ENCODE results near the gene PRDM2. TPM values are rescaled to one million over a fixed set of nuclear protein-coding genes. Genes with fewer than 3 reads are reported as not detected.

PRDM2 gene, protein sequence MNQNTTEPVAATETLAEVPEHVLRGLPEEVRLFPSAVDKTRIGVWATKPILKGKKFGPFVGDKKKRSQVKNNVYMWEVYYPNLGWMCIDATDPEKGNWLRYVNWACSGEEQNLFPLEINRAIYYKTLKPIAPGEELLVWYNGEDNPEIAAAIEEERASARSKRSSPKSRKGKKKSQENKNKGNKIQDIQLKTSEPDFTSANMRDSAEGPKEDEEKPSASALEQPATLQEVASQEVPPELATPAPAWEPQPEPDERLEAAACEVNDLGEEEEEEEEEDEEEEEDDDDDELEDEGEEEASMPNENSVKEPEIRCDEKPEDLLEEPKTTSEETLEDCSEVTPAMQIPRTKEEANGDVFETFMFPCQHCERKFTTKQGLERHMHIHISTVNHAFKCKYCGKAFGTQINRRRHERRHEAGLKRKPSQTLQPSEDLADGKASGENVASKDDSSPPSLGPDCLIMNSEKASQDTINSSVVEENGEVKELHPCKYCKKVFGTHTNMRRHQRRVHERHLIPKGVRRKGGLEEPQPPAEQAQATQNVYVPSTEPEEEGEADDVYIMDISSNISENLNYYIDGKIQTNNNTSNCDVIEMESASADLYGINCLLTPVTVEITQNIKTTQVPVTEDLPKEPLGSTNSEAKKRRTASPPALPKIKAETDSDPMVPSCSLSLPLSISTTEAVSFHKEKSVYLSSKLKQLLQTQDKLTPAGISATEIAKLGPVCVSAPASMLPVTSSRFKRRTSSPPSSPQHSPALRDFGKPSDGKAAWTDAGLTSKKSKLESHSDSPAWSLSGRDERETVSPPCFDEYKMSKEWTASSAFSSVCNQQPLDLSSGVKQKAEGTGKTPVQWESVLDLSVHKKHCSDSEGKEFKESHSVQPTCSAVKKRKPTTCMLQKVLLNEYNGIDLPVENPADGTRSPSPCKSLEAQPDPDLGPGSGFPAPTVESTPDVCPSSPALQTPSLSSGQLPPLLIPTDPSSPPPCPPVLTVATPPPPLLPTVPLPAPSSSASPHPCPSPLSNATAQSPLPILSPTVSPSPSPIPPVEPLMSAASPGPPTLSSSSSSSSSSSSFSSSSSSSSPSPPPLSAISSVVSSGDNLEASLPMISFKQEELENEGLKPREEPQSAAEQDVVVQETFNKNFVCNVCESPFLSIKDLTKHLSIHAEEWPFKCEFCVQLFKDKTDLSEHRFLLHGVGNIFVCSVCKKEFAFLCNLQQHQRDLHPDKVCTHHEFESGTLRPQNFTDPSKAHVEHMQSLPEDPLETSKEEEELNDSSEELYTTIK (N-terminal part only)
- 10 to 100 TPM; 18.4 to 49.1 (median 35.3) TPM for polyA plus RNA-seq (ENCODE audit: low read depth in 6 of 6)

DNA sequence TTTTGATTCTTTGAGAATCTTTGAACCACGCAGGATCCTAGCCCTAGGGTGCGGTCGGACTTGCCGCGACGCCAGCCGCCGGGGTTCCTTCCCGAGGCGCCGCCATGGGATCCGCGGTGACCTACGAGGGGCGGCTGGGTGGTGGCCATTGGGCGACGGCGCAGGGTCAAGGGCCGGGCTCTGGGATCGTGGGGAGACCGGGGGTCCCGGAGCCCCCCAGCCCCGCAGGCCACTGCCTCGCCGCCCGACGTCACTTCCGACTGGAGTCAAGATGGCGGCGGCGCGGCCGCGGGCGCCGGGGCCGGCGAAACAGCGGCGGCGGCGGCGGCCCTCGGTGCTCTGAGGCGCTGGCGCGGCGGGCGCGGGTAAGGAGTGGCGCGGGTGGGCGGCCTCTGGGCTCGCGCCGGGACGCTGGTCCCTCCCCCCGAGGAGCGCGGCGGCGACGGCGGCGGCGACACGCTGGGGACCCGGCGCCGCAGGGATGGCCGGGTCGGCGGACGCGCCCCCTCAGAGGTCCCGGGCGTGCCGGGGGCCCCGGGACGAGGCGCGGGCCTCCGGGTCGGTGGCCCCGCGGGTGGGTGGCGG is at the start of gene PRDM2:
PRDM2 (plus strand) TSS at position 253 of the 585 bp plus-strand sequence. CDS start 15,418 bp downstream, outside the sequence.
- Mint-ChIP-seq H3K36me3 (peaks cover 6 to 14% of the 10 kb centered on the region in 2 donors), H3K4me1 (peaks cover 26 to 52% (median 41%) of the 10 kb centered on the region in 3 donors), H3K9me3 (peaks cover 0 to 9% (median 0%) of the 10 kb centered on the region in 7 donors), H3K27me3 (no peaks in the 10 kb centered on the region), H3K4me3 (peak within 1 kb of the TSS; percentile 93 to 99 (median 96)), H3K27ac (peak within 1 kb of the TSS; percentile 97 to 100 (median 100))
- DNase-seq (peak; percentile 81), ATAC-seq (ENCODE audit: low read depth in 2 of 2) (peak; percentile 40 to 48)

DNA sequence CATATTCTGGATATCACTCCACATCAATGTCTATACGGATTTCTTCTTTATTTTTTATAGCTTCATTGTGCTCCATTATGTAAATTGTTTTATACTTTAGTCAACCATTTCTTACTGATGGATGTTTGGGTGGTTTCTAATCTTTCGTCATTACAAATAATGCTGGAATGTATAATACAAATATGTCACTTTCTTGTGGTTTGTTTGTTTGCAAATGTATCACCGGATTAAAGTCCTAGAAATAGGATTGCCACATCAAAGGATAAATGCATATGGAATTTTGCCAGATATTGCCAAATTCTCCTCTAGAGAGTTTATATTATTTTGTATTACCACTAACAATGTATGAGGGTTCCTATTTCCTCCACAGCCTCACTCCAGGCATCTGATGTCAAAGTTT is 48.7 kb upstream of the PRDM2 start:
- Mint-ChIP-seq H3K4me3 (no peak overlapping the region), H3K36me3 (peaks cover 4 to 8% of the 10 kb centered on the region in 2 donors), H3K9me3 (peaks cover 0 to 6% (median 5%) of the 10 kb centered on the region in 7 donors), H3K4me1 (no peaks in the 10 kb centered on the region), H3K27me3 (peaks cover 8 to 31% (median 27%) of the 10 kb centered on the region in 3 donors), H3K27ac (no peak overlapping the region)
- DNase-seq (no peak), ATAC-seq (ENCODE audit: low read depth in 2 of 2) (no peak)

DNA sequence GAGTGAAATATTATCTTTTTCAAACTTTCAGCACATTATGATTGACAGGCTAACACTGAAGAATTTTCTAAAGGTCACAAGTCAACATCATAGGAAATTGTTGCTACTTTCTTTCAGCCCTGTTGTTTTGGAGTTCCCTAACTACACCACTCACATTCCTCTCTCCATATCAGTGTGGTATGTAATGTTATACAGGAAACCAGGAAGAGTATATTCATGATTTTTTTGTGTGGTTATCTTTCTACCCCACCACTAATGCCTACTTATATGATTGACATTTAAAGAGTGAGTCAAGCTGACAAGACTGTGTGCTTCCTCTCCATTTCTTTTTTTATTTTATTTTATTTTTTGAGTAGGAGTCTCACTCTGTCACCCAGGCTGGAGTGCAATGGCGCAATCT is 47.8 kb upstream of the PRDM2 start:
- Mint-ChIP-seq H3K27me3 (peaks cover 16 to 31% (median 27%) of the 10 kb centered on the region in 3 donors), H3K27ac (no peak overlapping the region), H3K4me1 (no peaks in the 10 kb centered on the region), H3K4me3 (no peak overlapping the region), H3K36me3 (peaks cover 4 to 8% of the 10 kb centered on the region in 2 donors), H3K9me3 (peaks cover 0 to 6% (median 5%) of the 10 kb centered on the region in 7 donors)
- DNase-seq (no peak), ATAC-seq (ENCODE audit: low read depth in 2 of 2) (no peak)

DNA sequence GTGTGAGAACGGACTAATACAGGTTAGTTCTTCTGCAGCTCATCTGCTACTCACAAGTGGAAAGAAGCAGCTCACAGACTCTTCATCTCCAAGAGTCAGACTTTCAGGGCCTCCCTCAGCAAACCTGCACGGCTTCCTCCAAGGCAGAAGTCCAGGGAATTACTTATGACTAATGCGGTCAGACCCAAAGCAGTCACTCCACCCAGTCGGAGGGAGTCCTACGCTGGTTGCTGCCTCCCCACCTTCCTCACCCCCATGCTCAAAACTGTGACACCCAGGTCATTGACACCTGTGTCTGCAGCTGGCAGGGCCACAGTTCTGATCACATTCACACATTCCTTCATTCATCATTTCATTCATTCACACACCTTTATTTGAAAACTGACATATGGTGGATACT is 38.4 kb upstream of the PRDM2 start:
- no peak overlapping the region for H3K27ac Mint-ChIP-seq
- ATAC-seq (ENCODE audit: low read depth in 2 of 2) (no peak), DNase-seq (no peak)
- peaks cover 3 to 5% (median 4%) of the 10 kb centered on the region in 7 donors for H3K9me3 Mint-ChIP-seq
- H3K36me3 Mint-ChIP-seq, result peaks cover 0 to 8% of the 10 kb centered on the region in 2 donors
- H3K4me1 Mint-ChIP-seq, result peaks cover 11 to 13% (median 13%) of the 10 kb centered on the region in 3 donors
- H3K27me3 Mint-ChIP-seq, result peaks cover 10 to 14% (median 13%) of the 10 kb centered on the region in 3 donors
- no peak overlapping the region for H3K4me3 Mint-ChIP-seq

DNA sequence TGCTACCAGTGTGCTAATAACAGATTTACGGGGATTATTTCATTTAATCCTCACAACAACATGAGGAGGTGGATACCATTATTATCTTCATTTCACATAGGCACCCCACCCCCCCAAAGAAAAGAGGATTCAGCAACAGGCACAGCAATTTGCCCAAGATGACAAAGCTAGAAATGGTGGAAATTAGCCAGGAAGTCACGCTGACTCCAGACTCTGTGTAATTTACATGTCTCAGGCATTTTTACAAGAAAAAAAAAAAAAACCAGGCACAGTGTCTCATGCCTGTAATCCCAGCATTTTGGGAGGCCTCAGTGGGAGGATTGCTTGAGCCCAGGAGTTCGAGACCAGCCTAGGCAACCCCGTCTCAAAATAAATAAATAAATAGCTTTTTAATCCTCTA is 37.5 kb upstream of the PRDM2 start:
- no peak for ATAC-seq (ENCODE audit: low read depth in 2 of 2)
- no peak for DNase-seq
- H3K27me3 Mint-ChIP-seq, result peaks cover 8 to 14% (median 10%) of the 10 kb centered on the region in 3 donors

DNA sequence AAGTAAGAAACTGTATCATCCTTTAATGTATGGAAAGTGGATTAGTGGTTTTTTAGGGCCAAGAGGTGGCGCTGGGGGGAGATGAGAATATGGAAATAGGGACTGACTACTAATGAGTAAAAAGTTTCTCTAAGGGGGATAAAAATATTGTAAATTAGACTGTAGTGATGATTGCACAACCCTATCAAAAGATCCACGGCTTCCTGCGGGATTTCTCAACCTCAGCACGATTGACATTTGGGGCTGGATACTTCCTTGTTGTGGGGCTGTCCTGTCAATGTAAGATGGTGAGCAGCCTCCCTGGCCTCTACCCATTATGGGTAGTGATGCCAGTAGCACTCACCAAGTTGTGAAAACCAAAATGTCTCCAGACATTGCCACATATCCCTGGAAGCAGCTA is 36.0 kb upstream of the PRDM2 start:
- peaks cover 26 to 36% (median 35%) of the 10 kb centered on the region in 3 donors for H3K4me1 Mint-ChIP-seq
- peaks cover 3 to 7% (median 4%) of the 10 kb centered on the region in 7 donors for H3K9me3 Mint-ChIP-seq
- ATAC-seq (ENCODE audit: low read depth in 2 of 2), result no peak
- H3K27me3 Mint-ChIP-seq, result peaks cover 8 to 14% (median 10%) of the 10 kb centered on the region in 3 donors
- no peak for DNase-seq
- peaks cover 0 to 8% of the 10 kb centered on the region in 2 donors for H3K36me3 Mint-ChIP-seq
- H3K4me3 Mint-ChIP-seq, result no peak overlapping the region
- H3K27ac Mint-ChIP-seq, result peak overlapping the region in 1 of 6 donors; percentile 15

More for the DNA sequence above, 37.5 kb upstream of the PRDM2 start:
- Mint-ChIP-seq H3K27ac (no peak overlapping the region), H3K4me1 (peaks cover 15 to 22% (median 20%) of the 10 kb centered on the region in 3 donors), H3K9me3 (peaks cover 3 to 5% (median 4%) of the 10 kb centered on the region in 7 donors), H3K4me3 (no peak overlapping the region), H3K36me3 (peaks cover 0 to 8% of the 10 kb centered on the region in 2 donors)

DNA sequence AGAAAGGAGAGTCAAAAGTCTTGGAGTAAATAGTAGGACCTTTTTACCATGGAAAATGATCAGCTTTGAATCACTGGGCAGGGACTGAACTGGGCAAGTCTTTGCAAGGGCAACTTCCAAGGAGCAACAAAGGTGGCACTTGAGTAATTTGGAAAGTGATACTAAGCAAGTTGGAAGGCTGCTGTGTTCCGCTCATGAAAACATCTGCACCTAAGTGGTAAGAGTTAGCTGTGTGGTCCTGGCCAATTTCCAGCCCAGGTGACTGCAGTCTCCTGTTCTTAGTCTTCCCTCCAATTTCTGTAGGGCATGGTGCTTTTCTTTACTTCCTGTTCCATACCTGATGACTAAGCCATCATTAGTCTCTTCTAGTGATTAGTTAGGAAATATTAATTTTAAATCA is 35.5 kb upstream of the PRDM2 start:
- Mint-ChIP-seq H3K27me3 (peaks cover 6 to 9% (median 8%) of the 10 kb centered on the region in 3 donors), H3K9me3 (peaks cover 0 to 3% (median 1%) of the 10 kb centered on the region in 7 donors)
- ATAC-seq (ENCODE audit: low read depth in 2 of 2), result no peak

DNA sequence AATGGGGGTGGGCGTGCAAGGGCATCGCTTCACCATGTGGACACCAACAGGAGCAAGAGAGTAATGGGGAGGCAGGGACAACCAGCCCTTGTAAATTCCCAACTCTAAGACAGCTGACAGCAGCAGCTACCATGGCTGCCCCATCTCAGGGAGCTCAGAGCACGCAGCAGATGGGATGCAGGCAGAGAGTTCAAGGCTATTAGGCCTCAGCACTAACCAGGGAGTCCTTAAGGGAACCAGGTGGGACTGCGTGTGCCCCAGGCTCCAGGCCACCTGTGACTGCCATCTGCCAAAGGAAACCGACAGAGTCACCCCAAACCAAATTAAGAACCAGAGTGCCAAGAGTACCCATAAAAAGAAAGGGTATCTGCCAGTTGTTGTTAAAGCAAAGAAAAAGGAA is 33.7 kb upstream of the PRDM2 start:
- Mint-ChIP-seq H3K27ac (peak overlapping the region; percentile 89 to 98 (median 97)), H3K27me3 (peaks cover 5 to 8% (median 6%) of the 10 kb centered on the region in 3 donors), H3K36me3 (no peaks in the 10 kb centered on the region), H3K4me3 (peak overlapping the region; percentile 41 to 85 (median 76)), H3K9me3 (peaks cover 0 to 2% (median 0%) of the 10 kb centered on the region in 7 donors), H3K4me1 (peaks cover 27 to 36% (median 36%) of the 10 kb centered on the region in 3 donors)
- no peak for ATAC-seq (ENCODE audit: low read depth in 2 of 2)
- DNase-seq, result no peak

More for the DNA sequence above, 35.5 kb upstream of the PRDM2 start:
- Mint-ChIP-seq H3K4me1 (peaks cover 27 to 36% (median 36%) of the 10 kb centered on the region in 3 donors), H3K36me3 (peaks cover 0 to 3% of the 10 kb centered on the region in 2 donors), H3K27ac (peak overlapping the region in 1 of 6 donors; percentile 15), H3K4me3 (no peak overlapping the region)
- no peak for DNase-seq

DNA sequence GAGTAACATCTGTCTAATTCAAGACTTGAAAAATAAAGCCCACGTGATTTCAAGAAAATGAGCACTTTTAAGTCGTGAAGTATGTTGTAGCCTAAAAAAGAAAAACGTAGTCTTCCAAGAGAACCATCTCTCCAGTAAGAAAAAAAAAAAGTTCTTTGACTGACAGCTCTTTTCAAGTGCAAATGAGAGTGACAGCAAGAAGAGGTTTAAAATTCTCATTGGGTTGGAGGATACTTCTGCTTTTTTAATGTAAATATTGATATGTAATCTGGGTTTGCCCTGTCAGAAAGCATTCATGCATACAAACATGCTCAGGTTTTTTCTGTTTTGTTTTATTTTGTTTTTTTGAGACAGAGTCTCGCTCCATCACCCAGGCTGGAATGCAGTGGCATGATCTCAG is 32.3 kb upstream of the PRDM2 start:
- DNase-seq, result peak; percentile 83
- peaks cover 27 to 36% (median 36%) of the 10 kb centered on the region in 3 donors for H3K4me1 Mint-ChIP-seq
- H3K4me3 Mint-ChIP-seq, result peak overlapping the region; percentile 73 to 91 (median 85)
- peak overlapping the region; percentile 96 to 100 (median 98) for H3K27ac Mint-ChIP-seq
- no peaks in the 10 kb centered on the region for H3K27me3 Mint-ChIP-seq
- H3K36me3 Mint-ChIP-seq, result no peaks in the 10 kb centered on the region
- ATAC-seq (ENCODE audit: low read depth in 2 of 2), result peak; percentile 82 to 85
- H3K9me3 Mint-ChIP-seq, result peaks cover 0 to 2% (median 0%) of the 10 kb centered on the region in 7 donors

DNA sequence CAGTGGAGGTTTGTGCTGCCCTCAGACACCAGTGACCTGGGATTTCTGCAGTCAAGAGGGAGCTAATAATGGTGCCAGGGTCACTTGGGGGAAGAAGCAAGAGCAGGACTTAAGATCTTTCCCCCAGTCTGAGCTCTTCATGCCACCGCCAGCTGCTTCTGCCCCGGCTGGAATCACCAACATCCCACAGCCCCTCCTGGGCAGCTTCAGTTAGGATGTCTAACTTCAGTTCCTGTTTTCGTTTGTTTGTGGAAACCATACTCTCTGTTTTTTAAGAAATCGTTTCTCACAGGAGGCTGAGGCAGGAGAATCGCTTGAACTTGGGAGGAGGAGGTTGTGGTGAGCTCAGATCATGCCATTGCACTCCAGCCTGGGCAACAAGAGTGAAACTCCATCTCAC is 25.6 kb upstream of the PRDM2 start:
- H3K9me3 Mint-ChIP-seq, result peaks cover 0 to 2% (median 0%) of the 10 kb centered on the region in 7 donors
- DNase-seq (no peak), ATAC-seq (ENCODE audit: low read depth in 2 of 2) (peak; percentile 55 to 61)
- H3K4me1 Mint-ChIP-seq, result peaks cover 10 to 19% (median 11%) of the 10 kb centered on the region in 3 donors
- no peaks in the 10 kb centered on the region for H3K36me3 Mint-ChIP-seq
- peak overlapping the region in 5 of 6 donors; percentile 5 to 78 (median 55) for H3K27ac Mint-ChIP-seq
- no peaks in the 10 kb centered on the region for H3K27me3 Mint-ChIP-seq
- peak overlapping the region in 2 of 8 donors; percentile 26 to 47 for H3K4me3 Mint-ChIP-seq

DNA sequence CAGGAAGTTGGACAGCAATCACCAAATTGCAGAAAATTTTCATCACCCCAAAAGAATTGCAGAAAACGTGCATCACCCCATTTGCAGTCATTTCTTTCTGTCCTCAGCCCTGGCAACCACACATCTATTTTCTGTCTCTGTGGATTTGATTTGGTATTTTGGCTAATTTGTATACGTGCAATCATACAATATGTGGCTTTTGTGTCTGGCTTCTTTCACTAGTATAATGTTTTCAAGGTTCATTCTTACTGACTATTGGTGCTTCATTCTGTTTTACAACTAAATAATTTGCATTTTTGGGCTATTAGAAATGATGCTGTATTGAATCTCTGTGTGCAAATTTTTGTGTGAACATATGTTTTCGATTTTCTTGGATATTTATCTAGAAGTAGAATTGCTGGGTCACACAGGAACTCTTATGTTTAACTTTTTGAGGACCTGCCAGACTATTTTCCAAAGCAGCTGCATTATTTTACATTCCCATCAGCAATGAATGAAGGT is 24.8 kb upstream of the PRDM2 start:
- DNase-seq (no peak), ATAC-seq (ENCODE audit: low read depth in 2 of 2) (no peak)
- peaks cover 10 to 19% (median 11%) of the 10 kb centered on the region in 3 donors for H3K4me1 Mint-ChIP-seq
- H3K4me3 Mint-ChIP-seq, result peak overlapping the region in 1 of 8 donors; percentile 74
- peak overlapping the region in 2 of 6 donors; percentile 40 to 44 for H3K27ac Mint-ChIP-seq
- no peaks in the 10 kb centered on the region for H3K36me3 Mint-ChIP-seq
- no peaks in the 10 kb centered on the region for H3K27me3 Mint-ChIP-seq
- no peaks in the 10 kb centered on the region for H3K9me3 Mint-ChIP-seq

DNA sequence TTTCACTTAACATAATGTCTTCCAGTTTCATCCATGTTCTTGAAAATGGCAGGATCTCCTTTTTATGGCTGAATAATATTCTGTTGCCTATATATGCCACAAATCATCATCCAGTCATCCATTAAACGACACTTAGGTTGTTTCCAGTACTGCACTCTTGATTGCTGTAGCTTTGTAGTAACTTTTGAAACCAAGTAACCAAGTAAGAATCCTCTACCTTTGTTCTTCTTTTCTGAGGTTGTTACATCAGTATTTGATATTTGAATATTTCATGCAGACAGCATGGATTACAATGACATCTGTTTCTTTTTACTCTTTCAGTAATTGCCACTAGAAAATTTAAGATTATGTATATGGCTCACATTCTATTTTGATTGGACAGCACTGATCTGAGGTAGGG is 22.1 kb upstream of the PRDM2 start:
- ATAC-seq (ENCODE audit: low read depth in 2 of 2) (peak; percentile 32 to 56), DNase-seq (no peak)
- Mint-ChIP-seq H3K36me3 (no peaks in the 10 kb centered on the region), H3K27me3 (peaks cover 0 to 1% (median 0%) of the 10 kb centered on the region in 3 donors), H3K4me3 (no peak overlapping the region), H3K9me3 (no peaks in the 10 kb centered on the region), H3K27ac (no peak overlapping the region), H3K4me1 (peaks cover 11 to 20% (median 16%) of the 10 kb centered on the region in 3 donors)
